Kidney (tissue), 14 donors: Measurements from ENCODE around the gene JPH3. TPM values are rescaled to one million over a fixed set of nuclear protein-coding genes. Genes with fewer than 3 reads are reported as not detected.

Experiments used
- DNase-seq, 5 donors: peaks; one replicate each; pipeline ENCODE4 v3.0.0-alpha.2; 2013 to 2020
- FAIRE-seq: peaks from 2 replicates; lab custom pipeline; 2012; peaks lifted over from hg19 to GRCh38; lab: Jason Lieb, UNC
- H3K27ac ChIP-seq, 2 donors: one replicate each; pipeline ENCODE4 v1.7.0; 2013; ENCODE audit warnings: low read depth in 2 of 2, low read length in 2 of 2, inconsistent platforms in 1 of 2
- H3K27me3 ChIP-seq: one replicate; pipeline ENCODE4 v1.7.1; 2013; ENCODE audit warnings: low read length, inconsistent platforms; ENCODE audit not compliant: control insufficient read depth, insufficient read depth
- H3K36me3 ChIP-seq, 3 donors: one replicate each; pipeline versions ENCODE4 v1.7.0 to v1.7.1; 2013; ENCODE audit warnings: low read length in 3 of 3, control low read depth in 1 of 3, inconsistent platforms in 1 of 3; ENCODE audit not compliant: insufficient read depth in 3 of 3, control insufficient read depth in 2 of 3
- H3K4me1 ChIP-seq, 3 donors: one replicate each; pipeline versions ENCODE4 v1.7.0 to v1.7.1; 2013; ENCODE audit warnings: low read length in 3 of 3, inconsistent platforms in 1 of 3, low read depth in 1 of 3; ENCODE audit not compliant: control insufficient read depth in 2 of 3, insufficient read depth in 2 of 3
- H3K4me3 ChIP-seq, 3 donors: one replicate each; pipeline versions ENCODE4 v1.7.0 to v1.8.1; 2013; ENCODE audit warnings: low read length in 3 of 3, control low read depth in 1 of 3, inconsistent platforms in 1 of 3
- H3K9ac ChIP-seq, 3 donors: one replicate each; pipeline versions ENCODE4 v1.7.0 to v1.7.1; 2013; ENCODE audit warnings: low read length in 3 of 3, control low read depth in 1 of 3, inconsistent platforms in 1 of 3
- H3K9me3 ChIP-seq, 3 donors: one replicate each; pipeline versions ENCODE4 v1.7.0 to v1.7.1; 2013; ENCODE audit warnings: low read length in 3 of 3, control low read depth in 1 of 3, inconsistent platforms in 1 of 3; ENCODE audit not compliant: control insufficient read depth in 2 of 3, insufficient read depth in 1 of 3
- intact Hi-C: fragments of 100-400 bp; cut with DNase I; formaldehyde crosslinking; loops from one replicate; pipeline ENCODE4 v1.11.1; 2022
- polyA plus RNA-seq: library from polyadenylated mRNA; stranded (reverse); fragments of 350-450 nt; fragmentation: Illumina TruSeq; extraction: RNeasy Lipid Tissue Mini Kit (QIAGEN cat#74804); gene quantifications from one replicate; pipeline ENCODE4 v1.2.3, GENCODE V29; 2014; ENCODE audit warnings: low read depth, low replicate concordance; ENCODE audit not compliant: insufficient read depth
- total RNA-seq: library from RNA; stranded (reverse); fragmentation: NEBNext Ultra II Directional; extraction: Animal tissue kit (Norgen Biotek cat#: 25700); gene quantifications from one replicate; pipeline ENCODE4 v1.2.1, GENCODE V29; 2021
- TF ChIP-seq, protein P1 (sequence below): IDR thresholded peaks from 3 replicates; pipeline ENCODE4 v1.5.1; 2012; ENCODE audit warnings: mild to moderate bottlenecking, moderate library complexity, borderline replicate concordance; ENCODE audit not compliant: insufficient read depth; ENCODE audit errors: extremely low read depth
- donor health status: control.
- donor health status: control.
- donor health status: control.
- donor health status: control.
- donor health status: control.
- donor health status: DM: yes; HTN: yes; CAD: no.
- donor health status: Normal renal cell carcinoma (clear cell type).

The JPH3 gene
- total and polyA plus RNA-seq, 2 donors from 2014 or later, result 0.69 TPM; not detected in 1

- no peaks in the 10 kb centered on the region for H3K9me3 ChIP-seq
- H3K4me1 ChIP-seq, result peaks cover 0 to 2% (median 0%) of the 10 kb centered on the region in 3 donors
- TF ChIP-seq, protein P1, sequence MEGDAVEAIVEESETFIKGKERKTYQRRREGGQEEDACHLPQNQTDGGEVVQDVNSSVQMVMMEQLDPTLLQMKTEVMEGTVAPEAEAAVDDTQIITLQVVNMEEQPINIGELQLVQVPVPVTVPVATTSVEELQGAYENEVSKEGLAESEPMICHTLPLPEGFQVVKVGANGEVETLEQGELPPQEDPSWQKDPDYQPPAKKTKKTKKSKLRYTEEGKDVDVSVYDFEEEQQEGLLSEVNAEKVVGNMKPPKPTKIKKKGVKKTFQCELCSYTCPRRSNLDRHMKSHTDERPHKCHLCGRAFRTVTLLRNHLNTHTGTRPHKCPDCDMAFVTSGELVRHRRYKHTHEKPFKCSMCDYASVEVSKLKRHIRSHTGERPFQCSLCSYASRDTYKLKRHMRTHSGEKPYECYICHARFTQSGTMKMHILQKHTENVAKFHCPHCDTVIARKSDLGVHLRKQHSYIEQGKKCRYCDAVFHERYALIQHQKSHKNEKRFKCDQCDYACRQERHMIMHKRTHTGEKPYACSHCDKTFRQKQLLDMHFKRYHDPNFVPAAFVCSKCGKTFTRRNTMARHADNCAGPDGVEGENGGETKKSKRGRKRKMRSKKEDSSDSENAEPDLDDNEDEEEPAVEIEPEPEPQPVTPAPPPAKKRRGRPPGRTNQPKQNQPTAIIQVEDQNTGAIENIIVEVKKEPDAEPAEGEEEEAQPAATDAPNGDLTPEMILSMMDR, result no peak
- no peak for FAIRE-seq
- peak in 1 of 5 donors; percentile 41 for DNase-seq
- no peaks in the 10 kb centered on the region for H3K27me3 ChIP-seq
- H3K36me3 ChIP-seq, result peaks cover 0 to 4% (median 0%) of the 10 kb centered on the region in 3 donors
- no peak overlapping the region for H3K4me3 ChIP-seq
- intact Hi-C loops, result no loop called here
- H3K27ac ChIP-seq, result no peak overlapping the region
- no peak overlapping the region for H3K9ac ChIP-seq
These were observed 96.4 kb downstream of the JPH3 start for GRCh38 chr16:87698676-87699199.

GRCh38 chr16:87700406-87701077 lies 98.2 kb downstream of the JPH3 start:
- H3K27me3 ChIP-seq, result no peaks in the 10 kb centered on the region
- H3K9ac ChIP-seq, result no peak overlapping the region
- DNase-seq, result no peak
- H3K27ac ChIP-seq, result no peak overlapping the region
- no peaks in the 10 kb centered on the region for H3K9me3 ChIP-seq
- H3K4me3 ChIP-seq, result no peak overlapping the region
- H3K36me3 ChIP-seq, result peaks cover 0 to 4% (median 0%) of the 10 kb centered on the region in 3 donors
- no peak for FAIRE-seq
- TF ChIP-seq, protein P1, result no peak
- intact Hi-C loops, result no loop called here
- H3K4me1 ChIP-seq, result peaks cover 0 to 2% (median 0%) of the 10 kb centered on the region in 3 donors

DNA sequence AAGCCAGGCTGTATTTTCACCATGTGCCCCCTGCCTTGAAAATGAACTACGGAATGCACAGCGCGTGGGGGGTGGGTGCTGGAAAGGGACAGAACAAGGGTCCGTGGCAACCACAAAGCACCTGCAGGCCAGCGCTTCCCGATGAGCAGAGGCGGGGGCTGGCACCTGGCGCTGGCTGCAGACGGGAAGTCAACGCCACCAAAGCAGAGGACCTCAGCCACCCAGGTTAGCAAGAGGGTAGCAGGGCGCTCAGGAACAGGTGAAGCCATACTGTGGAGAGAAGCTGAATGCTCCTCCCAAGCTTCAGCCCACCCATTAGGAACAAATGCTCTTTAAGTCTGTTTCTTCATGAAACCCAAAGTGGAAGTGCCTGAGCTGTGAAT lies 98.8 kb downstream of the JPH3 start:
- H3K4me1 ChIP-seq, result peaks cover 0 to 2% (median 0%) of the 10 kb centered on the region in 3 donors
- no peaks in the 10 kb centered on the region for H3K9me3 ChIP-seq
- intact Hi-C loops, result no loop called here
- H3K9ac ChIP-seq, result no peak overlapping the region
- H3K36me3 ChIP-seq, result peaks cover 0 to 4% (median 0%) of the 10 kb centered on the region in 3 donors
- TF ChIP-seq, protein P1, result no peak
- no peak overlapping the region for H3K4me3 ChIP-seq
- H3K27me3 ChIP-seq, result no peaks in the 10 kb centered on the region
- no peak for DNase-seq
- no peak overlapping the region for H3K27ac ChIP-seq
- no peak for FAIRE-seq
